B cell (primary cell): ENCODE measurements around the gene PCBP1.

Experiments
- CTCF ChIP-seq: fragments of 200-600 bp; IDR thresholded peaks from one replicate; pipeline ENCODE4 v1.8.0; 2022; ENCODE audit warnings: antibody characterized with exemption, mild to moderate bottlenecking
- EZH2 ChIP-seq: IDR thresholded peaks from 2 replicates; pipeline ENCODE4 v1.6.1; 2012; ENCODE audit warnings: borderline replicate concordance, low read depth, mild to moderate bottlenecking, moderate library complexity, low read length; ENCODE audit not compliant: insufficient read depth, poor library complexity, severe bottlenecking

GRCh38 chr2:70089220-70089982 lies 2.1 kb downstream of the PCBP1 start:
- TF ChIP-seq CTCF (no peak), EZH2 (no peak)
